HG03378 (cell line): ENCODE measurements around the gene PARP11.

Experiments
- ATAC-seq: cut with Tn5 transposase; IDR thresholded peaks from one replicate; pipeline ENCODE4 v1.9.1; 2021; ENCODE audit warnings: mild to moderate bottlenecking, moderate library complexity; ENCODE audit not compliant: unreplicated experiment

Gene PARP11, protein sequence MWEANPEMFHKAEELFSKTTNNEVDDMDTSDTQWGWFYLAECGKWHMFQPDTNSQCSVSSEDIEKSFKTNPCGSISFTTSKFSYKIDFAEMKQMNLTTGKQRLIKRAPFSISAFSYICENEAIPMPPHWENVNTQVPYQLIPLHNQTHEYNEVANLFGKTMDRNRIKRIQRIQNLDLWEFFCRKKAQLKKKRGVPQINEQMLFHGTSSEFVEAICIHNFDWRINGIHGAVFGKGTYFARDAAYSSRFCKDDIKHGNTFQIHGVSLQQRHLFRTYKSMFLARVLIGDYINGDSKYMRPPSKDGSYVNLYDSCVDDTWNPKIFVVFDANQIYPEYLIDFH

DNA sequence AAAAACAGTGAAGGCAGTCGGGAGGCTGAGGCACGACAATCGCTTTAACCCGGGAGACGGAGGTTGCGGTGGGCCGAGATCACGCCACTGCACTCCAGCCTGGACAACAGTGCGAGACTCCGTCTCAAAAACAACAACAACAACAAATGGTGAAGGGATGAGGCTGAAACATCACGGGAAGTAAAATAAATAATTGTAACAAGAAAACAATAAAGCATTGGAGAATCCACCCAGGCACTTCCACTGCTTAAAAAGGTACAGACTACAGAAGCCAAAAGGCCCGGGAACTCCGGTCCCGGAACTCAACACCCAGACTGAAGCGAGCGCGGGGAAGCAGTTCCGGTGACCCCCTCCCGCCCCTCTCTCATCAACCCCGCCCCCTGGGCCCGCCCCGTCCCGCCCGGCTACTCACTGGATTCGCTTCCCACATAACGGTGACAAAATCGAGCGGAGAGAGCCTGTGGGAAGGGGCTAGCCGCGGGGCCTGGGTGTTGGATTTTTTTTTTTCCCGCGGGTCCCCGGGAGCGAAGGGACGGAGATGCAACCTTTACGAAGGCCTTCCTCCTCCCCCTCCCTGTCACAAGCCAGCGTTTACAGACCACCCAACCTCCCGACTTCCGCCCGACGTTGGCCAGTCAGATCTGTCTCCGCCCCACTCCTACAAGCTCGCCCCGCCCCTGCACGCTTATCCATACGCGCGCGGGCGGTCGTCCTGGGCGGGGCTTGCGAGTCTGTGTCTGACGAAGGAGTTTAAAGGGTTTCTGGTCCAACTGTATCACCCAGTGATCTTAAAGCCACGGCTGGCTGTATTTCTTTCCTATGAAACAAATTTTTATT is at the start of gene PARP11:
Gene PARP11 (minus strand): TSS at position 600 of the 837 bp plus-strand sequence. CDS start 170 bp downstream, at position 430.
- ATAC-seq: peak; percentile 79

DNA sequence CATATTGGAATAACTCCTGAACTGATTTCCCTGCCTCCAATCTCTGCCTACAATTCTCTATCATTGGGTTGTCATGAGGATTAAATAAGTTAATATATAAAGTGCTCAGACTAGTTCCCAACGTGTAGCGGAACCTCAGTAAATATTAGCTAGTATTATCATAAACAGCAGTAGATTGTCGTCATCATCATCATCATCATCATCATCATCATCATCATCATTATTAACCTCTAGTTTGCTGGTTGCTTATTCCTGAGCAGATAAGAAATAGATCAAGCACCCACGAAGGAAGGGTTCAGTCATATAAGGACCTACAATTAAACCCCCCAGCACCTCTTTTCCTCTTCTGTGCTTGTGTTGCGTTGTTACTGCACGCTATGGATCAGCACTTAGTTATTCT is 48.8 kb upstream of the PARP11 start:
- ATAC-seq: no peak

DNA sequence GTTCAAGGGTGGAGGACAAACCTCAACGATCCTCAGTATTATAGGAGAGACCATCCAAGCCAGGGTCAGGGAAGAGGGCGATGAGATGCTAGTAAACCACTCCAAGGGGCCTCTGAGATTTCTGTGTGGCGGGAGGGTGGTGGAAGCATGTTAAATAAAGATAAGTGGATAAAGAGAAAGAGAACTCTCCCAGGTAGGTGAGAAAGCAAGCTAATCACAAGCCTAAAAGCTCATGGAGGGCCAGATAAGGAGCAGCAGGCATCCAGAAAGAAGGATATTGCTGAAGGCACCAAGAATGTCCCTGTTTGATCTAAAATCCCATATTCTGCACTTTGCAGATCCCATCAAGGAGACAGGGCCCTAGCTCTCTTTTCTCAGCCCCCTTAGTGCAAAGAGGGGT is 48.3 kb upstream of the PARP11 start:
- no peak for ATAC-seq

DNA sequence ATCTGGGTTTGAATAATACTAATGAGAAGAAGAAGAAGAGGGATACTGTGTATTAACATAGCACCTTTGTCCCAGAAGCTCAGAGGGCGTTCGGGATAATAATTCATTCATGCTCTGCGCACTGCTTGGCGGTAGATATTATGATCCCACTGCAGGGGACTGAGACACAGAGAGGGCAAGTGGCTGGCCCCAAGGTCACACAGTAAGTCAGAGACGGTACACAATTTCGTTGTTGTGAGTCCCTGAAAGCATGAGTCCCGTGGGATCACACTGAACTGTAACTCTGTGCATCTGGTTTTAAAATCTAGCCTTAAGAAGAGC is 47.9 kb upstream of the PARP11 start:
- ATAC-seq: no peak

DNA sequence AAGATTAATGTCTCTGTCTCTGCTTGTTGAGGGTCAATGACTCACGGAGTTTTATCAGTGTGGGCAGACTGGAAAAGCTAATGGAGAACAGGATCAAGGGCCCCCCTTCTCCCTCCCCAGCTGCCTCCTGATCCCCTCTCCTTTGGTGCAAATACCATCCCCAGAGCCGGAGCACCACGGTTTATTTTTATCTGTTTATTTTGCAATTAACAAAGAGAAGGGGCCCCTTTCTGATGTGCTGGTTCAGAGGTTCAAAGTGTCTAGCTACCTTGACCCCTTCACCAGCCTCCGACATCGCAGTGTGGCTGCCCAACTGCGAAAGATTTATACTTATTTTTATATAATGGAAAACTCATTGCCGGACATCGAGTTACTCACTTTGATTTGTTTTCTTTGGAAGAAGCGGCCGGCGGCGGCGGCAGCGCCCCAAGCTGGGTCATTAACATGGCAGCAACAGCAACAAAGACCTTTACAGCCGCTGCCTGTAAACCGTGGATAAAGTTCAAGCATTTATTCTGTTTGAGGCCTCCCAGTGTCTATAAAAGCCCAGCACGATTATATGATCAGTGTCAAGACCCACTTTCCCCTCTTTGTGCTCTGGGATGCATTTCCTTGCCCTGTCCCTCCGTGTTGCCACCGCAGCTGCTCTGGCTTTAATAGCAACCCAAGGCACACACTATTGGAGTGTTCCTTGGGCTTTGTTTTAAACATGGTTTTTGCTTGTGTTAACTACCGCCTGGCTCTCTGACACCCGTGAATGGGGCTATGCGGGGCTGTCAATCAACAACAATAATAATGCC is 47.4 kb upstream of the PARP11 start:
- ATAC-seq: no peak

DNA sequence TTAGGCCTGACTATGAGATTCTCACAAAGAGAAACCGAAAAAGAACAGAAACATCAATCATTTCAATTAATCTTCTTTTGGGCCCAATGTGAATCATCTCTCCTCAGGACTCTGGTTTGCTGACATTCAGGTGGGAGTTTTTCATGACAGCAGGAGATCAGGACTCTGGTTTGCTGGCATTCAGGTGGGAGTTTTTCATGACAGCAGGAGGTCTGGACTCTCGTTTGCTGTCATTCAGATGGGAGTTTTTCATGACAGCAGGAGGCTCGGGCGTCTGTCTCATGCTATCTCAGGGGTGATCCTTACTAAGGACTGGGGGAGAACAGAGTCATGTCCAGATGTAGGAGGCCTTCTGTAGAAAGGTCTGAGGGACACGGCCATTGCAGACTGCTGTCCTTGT is 40.1 kb upstream of the PARP11 start:
- no peak for ATAC-seq

DNA sequence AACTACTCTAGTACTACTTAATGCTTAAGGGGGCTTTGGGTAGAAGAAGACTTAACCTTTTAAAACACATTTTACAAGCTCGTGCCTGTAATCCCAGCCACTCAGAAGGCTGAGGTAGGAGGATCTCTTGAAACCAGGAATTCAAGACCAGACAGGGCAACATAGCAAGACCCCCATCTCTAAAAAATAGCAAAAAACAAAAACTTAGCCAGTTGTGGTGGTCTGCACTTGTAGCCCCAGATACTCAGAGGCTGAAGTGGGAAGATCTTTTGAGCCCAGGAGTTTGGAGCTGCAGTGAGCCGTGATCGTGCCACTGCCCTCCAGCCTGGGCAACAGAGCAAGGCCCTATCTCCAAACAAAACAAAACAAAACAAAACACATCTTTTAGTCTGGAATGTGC is 39.7 kb upstream of the PARP11 start:
- no peak for ATAC-seq

DNA sequence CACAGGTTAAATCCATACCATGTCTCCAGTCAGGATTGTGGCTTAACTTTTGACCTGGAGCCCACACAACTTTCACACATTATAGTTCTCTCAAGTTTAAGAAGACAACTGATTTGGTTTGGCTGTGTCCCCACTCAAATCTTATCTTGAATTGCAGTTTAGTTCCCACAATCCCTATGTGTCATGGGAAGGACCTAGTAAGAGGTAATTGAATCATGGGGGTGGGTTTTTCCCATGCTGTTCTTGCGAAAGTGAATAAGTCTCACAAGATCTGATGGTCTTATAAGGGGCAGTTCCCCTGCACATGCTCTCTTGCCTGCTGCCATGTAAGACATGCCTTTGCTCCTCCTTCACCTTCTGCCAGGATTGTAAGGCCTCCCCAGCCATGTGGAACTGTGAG is 38.2 kb upstream of the PARP11 start:
- ATAC-seq: no peak

DNA sequence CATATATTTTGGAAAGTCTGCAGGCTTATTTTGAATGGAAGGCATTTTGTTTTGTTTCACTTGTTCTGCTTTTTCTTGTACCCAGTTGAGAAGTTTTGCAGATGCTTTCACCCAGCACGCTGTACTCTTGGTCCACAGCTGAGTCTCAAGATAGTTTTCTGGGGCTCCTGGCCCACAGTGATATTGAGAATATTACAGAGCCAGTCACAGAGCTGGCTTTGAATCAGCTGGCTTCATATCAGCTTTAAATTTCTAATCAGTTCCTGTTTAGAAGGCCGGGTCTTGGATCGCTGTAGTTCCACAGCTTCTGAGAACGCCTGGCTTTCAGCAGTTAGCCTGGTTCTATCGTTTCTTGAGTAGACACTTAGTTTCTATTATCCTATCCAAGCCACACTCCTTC is 32.5 kb upstream of the PARP11 start:
- no peak for ATAC-seq

DNA sequence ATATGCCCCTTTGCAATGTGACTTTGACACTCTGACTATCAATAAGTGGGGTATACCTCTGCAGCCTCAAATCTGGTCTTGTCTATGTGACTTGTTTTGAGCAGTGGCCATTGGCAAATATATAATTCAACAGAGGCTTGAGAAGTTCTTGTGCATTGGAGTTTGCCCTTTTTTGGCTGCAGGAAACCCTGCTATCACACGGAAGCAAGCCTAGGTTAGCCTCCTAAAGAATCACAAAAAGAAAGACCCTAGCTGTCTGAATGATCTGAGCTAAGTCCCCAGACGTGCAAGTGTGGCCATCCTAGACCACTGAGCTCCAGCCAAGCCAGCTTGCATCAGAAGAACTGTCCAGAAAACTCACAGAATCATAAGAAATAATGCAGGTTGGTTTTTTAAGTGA is 31.8 kb upstream of the PARP11 start:
- ATAC-seq: no peak

DNA sequence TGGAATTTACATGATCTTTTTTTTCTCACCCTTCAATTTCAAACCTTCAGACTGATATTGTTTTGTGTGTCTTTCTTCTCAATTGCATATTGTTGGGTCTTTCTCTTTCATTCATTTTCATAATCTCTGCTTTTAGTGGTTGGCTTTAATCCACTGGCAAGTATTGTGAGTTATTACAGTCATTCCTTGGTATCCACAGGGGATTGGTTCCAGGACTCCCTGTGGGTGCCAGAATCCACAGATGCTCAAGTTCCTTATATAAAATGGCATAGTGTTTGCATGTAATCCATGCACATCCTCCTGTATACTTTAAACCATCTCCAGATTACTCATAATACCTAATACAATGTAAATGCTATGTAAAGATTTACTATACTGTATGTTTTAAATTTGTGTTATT is 29.7 kb upstream of the PARP11 start:
- ATAC-seq: no peak

DNA sequence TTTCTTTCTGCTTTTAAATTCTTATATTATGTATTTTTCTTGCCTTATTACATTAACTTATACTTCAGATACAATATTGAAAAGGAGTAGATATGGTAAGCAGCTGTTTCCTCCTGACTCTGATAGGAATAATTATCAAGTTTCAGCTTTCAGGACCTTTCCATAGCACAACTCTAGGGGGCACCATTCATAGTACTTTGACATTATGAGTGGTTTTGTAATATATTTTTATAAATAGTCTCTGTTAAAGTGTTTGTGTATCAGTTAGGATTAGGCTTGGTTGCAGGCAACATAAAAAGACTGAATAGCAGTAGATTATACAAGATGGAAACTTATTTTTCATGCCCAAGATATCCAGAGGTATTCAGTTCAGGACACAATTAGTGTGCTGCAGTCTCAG is 27.9 kb upstream of the PARP11 start:
- no peak for ATAC-seq

DNA sequence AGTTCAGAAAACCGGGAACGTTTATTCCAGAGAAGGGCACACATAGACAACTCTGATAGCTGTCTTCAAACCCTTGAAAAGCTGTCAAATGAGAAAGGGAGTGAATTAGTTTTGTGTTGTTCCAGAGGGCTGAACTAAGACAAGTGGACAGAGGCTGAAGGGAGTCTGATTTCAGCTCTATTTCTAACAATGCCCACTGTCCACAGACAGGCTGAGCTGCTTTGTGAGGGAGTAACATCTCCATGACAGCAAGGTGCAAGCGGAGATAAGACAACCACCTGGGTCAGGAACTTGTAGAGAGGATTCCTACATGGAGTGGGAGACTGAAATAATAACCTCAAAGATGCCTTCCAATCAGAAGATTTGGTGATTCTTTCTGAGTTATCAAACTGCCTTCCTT is 25.6 kb upstream of the PARP11 start:
- no peak for ATAC-seq

DNA sequence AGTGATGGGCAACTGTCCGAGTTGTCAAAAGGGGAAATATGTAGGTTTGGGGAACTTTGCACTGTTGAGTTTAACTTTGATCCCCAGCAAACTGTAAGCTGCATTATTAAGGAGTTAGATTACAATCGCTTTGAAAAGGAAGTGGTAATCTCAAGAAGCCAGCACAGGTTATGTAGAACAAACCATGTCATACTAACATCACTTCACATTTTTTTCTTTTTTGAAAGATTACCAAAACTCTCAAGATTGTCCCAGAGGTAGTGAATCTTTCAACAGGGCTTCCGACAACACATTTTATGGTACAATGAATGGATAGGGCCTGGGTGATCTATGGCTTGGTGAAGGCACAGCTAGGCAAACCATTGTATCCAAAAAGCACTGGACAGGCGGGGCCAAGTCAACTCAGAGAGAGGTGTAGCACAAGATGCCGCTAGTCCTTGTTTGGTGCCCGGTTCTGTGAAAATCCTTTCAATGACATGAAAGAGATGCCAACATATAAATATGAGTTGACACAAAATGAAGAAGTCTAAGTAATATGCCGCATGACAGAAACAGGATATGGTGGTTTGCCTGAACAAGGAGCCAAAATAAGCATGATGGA is 24.3 kb upstream of the PARP11 start:
- no peak for ATAC-seq

DNA sequence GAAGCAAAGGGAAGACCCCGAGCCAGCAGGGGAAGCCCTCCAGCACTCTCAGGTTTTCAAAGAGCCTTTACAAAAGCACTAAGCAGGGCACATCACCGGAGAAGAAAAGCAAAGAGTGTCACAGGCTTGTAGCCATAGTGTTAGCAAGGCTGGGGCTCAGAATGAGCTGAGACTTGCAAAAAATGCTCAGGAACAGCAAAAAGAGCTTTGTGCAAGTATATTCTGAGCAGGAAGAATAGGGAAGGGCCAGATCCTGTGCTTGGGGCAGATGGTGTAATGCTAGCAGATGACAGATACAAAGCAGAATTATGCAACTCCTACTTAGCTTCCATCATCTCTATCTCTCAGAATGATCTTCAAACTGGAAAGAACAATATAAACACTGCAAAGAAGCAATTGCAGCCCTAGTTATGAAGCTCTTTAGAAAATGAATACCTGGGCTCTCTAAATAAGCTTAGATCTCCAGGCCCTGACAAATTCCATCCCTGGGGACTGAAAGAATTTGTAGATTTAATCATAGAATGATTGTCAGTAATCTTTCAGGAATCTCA is 23.7 kb upstream of the PARP11 start:
- no peak for ATAC-seq

DNA sequence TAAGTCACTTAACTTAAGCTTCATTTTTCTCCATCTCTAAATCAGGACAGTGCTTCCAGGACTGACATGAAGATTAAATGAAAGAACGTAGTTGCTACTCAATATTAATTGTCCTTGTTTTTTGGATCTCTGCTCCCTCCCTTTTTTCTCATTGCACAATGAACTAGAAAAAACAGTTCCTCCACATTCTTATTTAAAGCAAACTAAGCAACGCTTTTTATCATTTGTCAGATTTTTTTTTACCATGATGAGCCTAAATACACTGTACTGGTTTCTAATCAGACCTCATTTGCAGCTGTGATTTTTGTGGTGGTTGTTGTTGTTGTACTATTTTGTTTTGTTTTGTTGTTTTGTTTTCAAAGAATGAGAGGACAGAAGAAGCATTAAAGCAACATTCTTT is 23.2 kb upstream of the PARP11 start:
- no peak for ATAC-seq

DNA sequence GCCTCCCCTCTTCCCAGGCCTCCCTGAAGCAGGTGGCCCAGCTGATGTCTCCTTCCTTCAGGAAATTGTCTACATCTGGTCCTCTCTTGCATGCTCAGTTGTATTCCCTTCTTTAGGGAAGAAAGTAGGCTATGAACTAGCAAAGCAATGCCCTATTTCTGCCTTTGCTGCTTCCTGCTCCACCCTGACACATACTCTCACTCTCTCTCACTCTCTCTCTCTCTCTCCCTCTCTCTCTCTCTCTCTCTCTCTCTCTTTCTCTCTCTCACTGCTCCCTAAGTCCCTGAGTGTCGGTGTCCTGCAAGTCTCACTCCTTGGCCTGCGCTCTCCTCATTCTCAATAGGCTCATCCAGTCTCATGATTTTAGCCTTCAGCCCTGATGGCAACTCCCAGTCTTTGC is 19.4 kb upstream of the PARP11 start:
- ATAC-seq: no peak

DNA sequence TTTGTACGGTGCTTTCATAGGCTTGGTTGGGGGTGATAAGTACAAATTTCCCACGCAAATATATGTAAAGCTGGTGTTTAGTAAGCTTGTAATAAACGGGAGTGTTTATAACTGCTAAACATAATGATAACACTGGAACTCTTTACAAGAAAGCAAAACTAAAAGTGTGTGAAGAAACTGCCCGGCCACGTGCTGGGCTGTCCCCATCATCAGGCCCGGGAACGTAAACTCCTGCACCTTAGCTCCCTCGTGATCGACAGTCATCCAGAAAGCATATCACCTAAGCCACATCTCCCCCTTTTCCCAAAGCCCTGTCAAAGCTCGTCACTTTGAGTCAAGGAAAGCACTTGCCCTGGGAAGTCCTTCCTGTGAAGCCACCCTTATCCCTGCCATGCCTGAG is 18.0 kb upstream of the PARP11 start:
- ATAC-seq: no peak

DNA sequence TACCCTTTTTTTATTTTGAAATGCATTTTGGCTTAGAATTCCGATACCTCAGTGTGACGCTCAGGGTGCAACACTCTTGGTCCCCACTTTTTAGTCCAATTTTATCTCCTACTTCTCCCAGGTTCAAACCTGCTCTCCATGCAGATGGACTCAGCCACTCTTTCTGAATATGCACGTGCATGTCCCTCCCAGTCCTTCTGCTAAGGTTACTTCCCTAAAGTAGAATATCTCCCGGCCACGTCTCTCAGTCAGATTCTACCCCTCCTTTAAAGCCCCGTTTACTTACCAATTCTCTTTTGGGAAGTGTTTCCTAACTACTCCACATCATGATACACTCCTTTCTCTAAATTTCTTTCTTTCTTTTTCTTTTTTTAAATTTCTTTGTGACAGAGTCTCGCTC is 15.5 kb upstream of the PARP11 start:
- ATAC-seq: no peak

DNA sequence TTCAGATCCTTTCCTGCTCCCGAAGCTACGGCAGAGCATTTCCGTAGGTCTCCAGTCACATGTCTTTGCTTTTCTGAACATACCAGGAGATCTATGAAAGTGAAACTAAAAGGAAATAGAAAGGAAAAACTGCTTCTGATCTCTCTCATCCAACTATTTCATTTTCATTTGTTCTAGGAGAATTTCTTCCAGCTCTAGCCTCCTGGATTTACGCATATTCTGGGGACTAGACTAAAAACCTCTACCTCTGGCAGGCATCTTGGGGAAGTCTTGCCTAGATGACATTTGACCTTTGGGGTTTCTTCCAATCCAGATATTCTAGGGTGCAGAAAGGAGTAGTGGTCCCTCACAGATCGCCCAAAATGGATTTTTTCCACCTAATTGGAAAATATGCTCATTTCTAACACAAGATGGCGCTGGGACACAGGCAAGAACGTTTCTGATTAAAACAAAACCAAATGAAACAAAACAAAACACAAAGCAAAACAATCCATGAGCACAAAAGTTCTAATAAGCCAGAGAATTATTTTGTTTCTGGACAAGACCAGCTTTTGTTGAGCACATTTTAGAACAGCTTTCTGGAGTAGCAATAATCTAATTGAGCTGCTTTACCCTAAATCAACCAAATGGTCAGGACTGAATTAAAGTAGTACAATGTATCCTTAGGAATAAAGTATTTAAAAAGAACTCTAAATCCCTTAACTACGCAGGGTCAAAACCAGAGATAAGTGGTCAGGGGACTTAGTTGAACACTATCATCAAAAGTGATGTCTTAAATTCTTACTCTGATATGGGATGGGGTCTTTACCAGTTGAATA is 12.3 kb upstream of the PARP11 start:
- ATAC-seq: no peak
